IMR-90 (cell line): ENCODE data around the gene PTPRN2.

Experiments used
- CTCF ChIP-seq: conservative IDR thresholded peaks from 2 replicates; pipeline ENCODE4 v1.5.1; 2012; ENCODE audit warnings: mild to moderate bottlenecking, low read depth, low read length, improper control_type of control experiment
- RAD21 ChIP-seq: IDR thresholded peaks from 2 replicates; pipeline ENCODE4 v1.6.1; 2012; ENCODE audit warnings: low read length, improper control_type of control experiment

- TF ChIP-seq CTCF: no peak
- no peak for TF ChIP-seq RAD21
Measured at GRCh38 chr7:158323741-158324396, 263.8 kb downstream of the PTPRN2 start.
